ENCODE data around the gene HBA1. TPM values are rescaled to one million over a fixed set of nuclear protein-coding genes. Genes with fewer than 3 reads are reported as not detected.
A peak's percentile ranks its signal among the peaks of the same experiment; 100 is the strongest.
"Not testable (repeated sequence)": the region's sequence is repeated elsewhere in the genome, so short reads cannot be mapped to it uniquely, and the experiment has no call there.

Gene HBA1
- total RNA-seq, 1 experiment from 2014 or later = 2.9 TPM

- BruUV-seq (replicated peaks) = no TSS peak
- intact Hi-C loops (cut with micrococcal nuclease) = no loop called here
- peaks cover 98% of the 10 kb centered on the region for H3K36me3 Mint-ChIP-seq (ENCODE audit: insufficient read depth, unreplicated experiment)
- H3K27me3 Mint-ChIP-seq (ENCODE audit: insufficient read depth, unreplicated experiment) = no peaks in the 10 kb centered on the region
- no peak for TF ChIP-seq CTCF (IDR thresholded peaks at IDR 0.05; ENCODE audit: unreplicated experiment)
- no peak overlapping the region for H3K4me3 Mint-ChIP-seq (ENCODE audit: unreplicated experiment)
- DNase-seq (ENCODE audit: unreplicated experiment) = no peak
- POLR2A ChIA-PET = interaction anchor here (1.1 kb wide), 1 partner anchor 32 kb away, joined by 4 read pairs; no protein-coding TSS in a partner anchor
- no peaks in the 10 kb centered on the region for H3K4me1 Mint-ChIP-seq (ENCODE audit: insufficient read depth, unreplicated experiment)
- CTCF ChIA-PET = interaction anchor here (0.6 to 2.0 kb wide), 3 partner anchors 13 to 129 kb away, joined by 3 to 8 read pairs (median 5); no protein-coding TSS in a partner anchor
- H3K9me3 Mint-ChIP-seq (ENCODE audit: unreplicated experiment) = no peaks in the 10 kb centered on the region
- H3K27ac Mint-ChIP-seq (ENCODE audit: low read depth, unreplicated experiment) = no peak overlapping the region
Measured at GRCh38 chr16:194516-194915, 18.0 kb downstream of the HBA1 start.

- peaks cover 98% of the 10 kb centered on the region for H3K36me3 Mint-ChIP-seq (ENCODE audit: insufficient read depth, unreplicated experiment)
- no peaks in the 10 kb centered on the region for H3K27me3 Mint-ChIP-seq (ENCODE audit: insufficient read depth, unreplicated experiment)
- H3K4me3 Mint-ChIP-seq (ENCODE audit: unreplicated experiment) = no peak overlapping the region
- BruUV-seq (replicated peaks) = no TSS peak
- H3K4me1 Mint-ChIP-seq (ENCODE audit: insufficient read depth, unreplicated experiment) = no peaks in the 10 kb centered on the region
- CTCF ChIA-PET = interaction anchor here (0.7 kb wide), 1 partner anchor 158 kb away, joined by 3 read pairs; no protein-coding TSS in a partner anchor
- no peak overlapping the region for H3K27ac Mint-ChIP-seq (ENCODE audit: low read depth, unreplicated experiment)
- intact Hi-C loops (cut with micrococcal nuclease) = loop anchor here (1.0 kb wide), 1 partner anchor 12 kb away; no protein-coding TSS in a partner anchor
- no peak for TF ChIP-seq CTCF (IDR thresholded peaks at IDR 0.05; ENCODE audit: unreplicated experiment)
- POLR2A ChIA-PET = interaction anchor here (1.3 kb wide), 1 partner anchor 19 kb away, joined by 3 read pairs; no protein-coding TSS in a partner anchor
- peak; percentile 63 for DNase-seq (ENCODE audit: unreplicated experiment)
- no peaks in the 10 kb centered on the region for H3K9me3 Mint-ChIP-seq (ENCODE audit: unreplicated experiment)
Measured at GRCh38 chr16:200388-200787, 23.9 kb downstream of the HBA1 start.

- BruUV-seq (replicated peaks) = no TSS peak
- no peak for TF ChIP-seq CTCF (IDR thresholded peaks at IDR 0.05; ENCODE audit: unreplicated experiment)
- intact Hi-C loops (cut with micrococcal nuclease) = no loop called here
- Mint-ChIP-seq H3K36me3 (ENCODE audit: insufficient read depth, unreplicated experiment) (peaks cover 98% of the 10 kb centered on the region), H3K9me3 (ENCODE audit: unreplicated experiment) (no peaks in the 10 kb centered on the region), H3K4me3 (ENCODE audit: unreplicated experiment) (no peak overlapping the region), H3K27me3 (ENCODE audit: insufficient read depth, unreplicated experiment) (no peaks in the 10 kb centered on the region), H3K4me1 (ENCODE audit: insufficient read depth, unreplicated experiment) (no peaks in the 10 kb centered on the region), H3K27ac (ENCODE audit: low read depth, unreplicated experiment) (no peak overlapping the region)
- POLR2A ChIA-PET = no interaction called here
- CTCF ChIA-PET = interaction anchor here (0.5 to 1.2 kb wide), 3 partner anchors 22 to 147 kb away, joined by 3 read pairs; no protein-coding TSS in a partner anchor
- DNase-seq (ENCODE audit: unreplicated experiment) = no peak
Measured at GRCh38 chr16:203246-203645, 26.8 kb downstream of the HBA1 start.

GRCh38 chr16:204046-204445 lies 27.6 kb downstream of the HBA1 start:
- peaks cover 98% of the 10 kb centered on the region for H3K36me3 Mint-ChIP-seq (ENCODE audit: insufficient read depth, unreplicated experiment)
- CTCF ChIA-PET = interaction anchor here (1.2 kb wide), 1 partner anchor 147 kb away, joined by 3 read pairs; no protein-coding TSS in a partner anchor
- intact Hi-C loops (cut with micrococcal nuclease); H3K4me3 Mint-ChIP-seq (ENCODE audit: unreplicated experiment); DNase-seq (ENCODE audit: unreplicated experiment); H3K9me3 Mint-ChIP-seq (ENCODE audit: unreplicated experiment); H3K4me1 Mint-ChIP-seq (ENCODE audit: insufficient read depth, unreplicated experiment); H3K27me3 Mint-ChIP-seq (ENCODE audit: insufficient read depth, unreplicated experiment); BruUV-seq (replicated peaks); H3K27ac Mint-ChIP-seq (ENCODE audit: low read depth, unreplicated experiment); POLR2A ChIA-PET: not testable (repeated sequence)

GRCh38 chr16:209359-209758 lies 32.9 kb downstream of the HBA1 start:
- BruUV-seq (replicated peaks); intact Hi-C loops (cut with micrococcal nuclease); DNase-seq (ENCODE audit: unreplicated experiment); H3K4me3 Mint-ChIP-seq (ENCODE audit: unreplicated experiment); H3K27me3 Mint-ChIP-seq (ENCODE audit: insufficient read depth, unreplicated experiment); H3K4me1 Mint-ChIP-seq (ENCODE audit: insufficient read depth, unreplicated experiment); H3K27ac Mint-ChIP-seq (ENCODE audit: low read depth, unreplicated experiment); H3K9me3 Mint-ChIP-seq (ENCODE audit: unreplicated experiment): not testable (repeated sequence)
- POLR2A ChIA-PET = interaction anchor here (0.6 to 2.4 kb wide), 4 partner anchors 16 to 44 kb away, joined by 4 to 7 read pairs (median 4); partner anchors contain the start of gene LUC7L
- H3K36me3 Mint-ChIP-seq (ENCODE audit: insufficient read depth, unreplicated experiment) = peaks cover 92% of the 10 kb centered on the region
- CTCF ChIA-PET = interaction anchor here (0.6 to 1.3 kb wide), 4 partner anchors 8 to 153 kb away, joined by 3 to 4 read pairs (median 3); no protein-coding TSS in a partner anchor

- H3K27ac Mint-ChIP-seq (ENCODE audit: low read depth, unreplicated experiment); H3K4me3 Mint-ChIP-seq (ENCODE audit: unreplicated experiment); intact Hi-C loops (cut with micrococcal nuclease); H3K27me3 Mint-ChIP-seq (ENCODE audit: insufficient read depth, unreplicated experiment); DNase-seq (ENCODE audit: unreplicated experiment); H3K4me1 Mint-ChIP-seq (ENCODE audit: insufficient read depth, unreplicated experiment); H3K9me3 Mint-ChIP-seq (ENCODE audit: unreplicated experiment); BruUV-seq (replicated peaks); POLR2A ChIA-PET: not testable (repeated sequence)
- CTCF ChIA-PET = interaction anchor here (1.3 kb wide), 1 partner anchor 151 kb away, joined by 4 read pairs; no protein-coding TSS in a partner anchor
- peaks cover 92% of the 10 kb centered on the region for H3K36me3 Mint-ChIP-seq (ENCODE audit: insufficient read depth, unreplicated experiment)
Measured at GRCh38 chr16:211631-212180, 35.2 kb downstream of the HBA1 start.
